ENCODE measurements around the gene GOLGA8H.
"Not testable (repeated sequence)": the region's sequence is repeated elsewhere in the genome, so short reads cannot be mapped to it uniquely, and the experiment has no call there.

The GOLGA8H gene

GRCh38 chr15:30603796-30604195 is at the start of gene GOLGA8H:
Gene GOLGA8H (plus strand): TSS chr15:30604028. CDS start chr15:30604126, 98 bp downstream.
- not testable (repeated sequence) for DNase-seq

GRCh38 chr15:30566949-30567348 is 36.9 kb upstream of the GOLGA8H start:
- DNase-seq: not testable (repeated sequence)

GRCh38 chr15:30573012-30573491 is 30.8 kb upstream of the GOLGA8H start:
- not testable (repeated sequence) for DNase-seq

- DNase-seq: not testable (repeated sequence)
Measured at GRCh38 chr15:30579394-30579970, 24.3 kb upstream of the GOLGA8H start.

- not testable (repeated sequence) for DNase-seq
Measured at GRCh38 chr15:30580716-30581115, 23.1 kb upstream of the GOLGA8H start.

- DNase-seq: not testable (repeated sequence)
Measured at GRCh38 chr15:30598953-30599352, 4.9 kb upstream of the GOLGA8H start.

- DNase-seq: not testable (repeated sequence)
Measured at GRCh38 chr15:30612271-30612670, 8.4 kb downstream of the GOLGA8H start.

- not testable (repeated sequence) for DNase-seq
Measured at GRCh38 chr15:30621342-30621741, 17.5 kb downstream of the GOLGA8H start.

GRCh38 chr15:30625436-30626193 is 21.8 kb downstream of the GOLGA8H start, which contains the start of gene ARHGAP11B:
Gene ARHGAP11B (plus strand): TSS chr15:30626128.
- not testable (repeated sequence) for DNase-seq

GRCh38 chr15:30626194-30626565 is 22.4 kb downstream of the GOLGA8H start:
- DNase-seq: not testable (repeated sequence)

- not testable (repeated sequence) for DNase-seq
Measured at GRCh38 chr15:30626632-30627031, 22.8 kb downstream of the GOLGA8H start.

GRCh38 chr15:30650012-30650929 is 46.4 kb downstream of the GOLGA8H start:
- no peak for DNase-seq

- DNase-seq: not testable (repeated sequence)
Measured at GRCh38 chr15:30661154-30661553, 57.3 kb downstream of the GOLGA8H start.
